ENCODE measurements around the gene ZDHHC4. TPM values are rescaled to one million over a fixed set of nuclear protein-coding genes. Genes with fewer than 3 reads are reported as not detected.
A peak's percentile ranks its signal among the peaks of the same experiment; 100 is the strongest.

ZDHHC4 gene
- total and polyA plus RNA-seq, 9 of the 15 experiments (the other 6 are each of a cell fraction or from before 2014, with no cell fraction given): 33.4 to 106 (median 58.3) TPM

- no peak for TF ChIP-seq ZBTB34 (CRISPR knock-in tag; IDR thresholded peaks at IDR 0.05)
- TF ChIP-seq HDAC1 (IDR thresholded peaks at IDR 0.05): peak in 1 of 2 experiments; percentile 61; a peak in 2 of 4 replicates
- TF ChIP-seq KDM2B (CRISPR knock-in tag; IDR thresholded peaks at IDR 0.05): no peak
- TF ChIP-seq ZNF347 (CRISPR knock-in tag; IDR thresholded peaks at IDR 0.05; ENCODE audit: low read depth): no peak
- TF ChIP-seq TEAD2 (tag; IDR thresholded peaks at IDR 0.05): no peak
- TF ChIP-seq RFX1 (IDR thresholded peaks at IDR 0.05): no peak
- no peak for TF ChIP-seq STAT5A (IDR thresholded peaks at IDR 0.05; ENCODE audit: borderline replicate concordance, low read length)
- TF ChIP-seq LCOR (CRISPR knock-in tag; IDR thresholded peaks at IDR 0.05): 0 out of 2 replicates have a peak, but pooled peaks have one; percentile 34
- TF ChIP-seq FUS (optimal IDR thresholded peaks at IDR 0.05; ENCODE audit: low read depth, low read length): no peak
- TF ChIP-seq BHLHE40 (IDR thresholded peaks at IDR 0.05; ENCODE audit: low read length): peak; percentile 62
- TF ChIP-seq TCF7L2 (IDR thresholded peaks at IDR 0.05; ENCODE audit: low read depth, low read length): no peak
- peak; percentile 33; the same call in 1 of the 2 replicates for TF ChIP-seq SUPT5H (IDR thresholded peaks at IDR 0.05)
- TF ChIP-seq RERE (CRISPR knock-in tag; IDR thresholded peaks at IDR 0.05; ENCODE audit: borderline replicate concordance): no peak
- TF ChIP-seq SETDB1 (IDR thresholded peaks at IDR 0.05; ENCODE audit: low read length): no peak
- TF ChIP-seq ZBTB11 (CRISPR knock-in tag; IDR thresholded peaks at IDR 0.05): peak in 2 of 3 experiments; percentile 21 to 82; a peak in 3 of 6 replicates
- TF ChIP-seq NFATC3 (IDR thresholded peaks at IDR 0.05): no peak
Observed at GRCh38 chr7:6636741-6637543, 59.7 kb downstream of the ZDHHC4 start, which contains the start of gene ZNF316 (continued).
